Neural crest cell (in vitro differentiated cells): Measurements from ENCODE around the gene CDH10. TPM values are rescaled to one million over a fixed set of nuclear protein-coding genes. Genes with fewer than 3 reads are reported as not detected.

Experiments
- DNase-seq: peaks from one replicate; pipeline ENCODE4 v3.0.0; 2021; ENCODE audit warnings: low read depth, mixed read lengths, low spot score
- H3K27ac Mint-ChIP-seq: one replicate; pipeline ENCODE4 v1.8.0; 2021; ENCODE audit warnings: mild to moderate bottlenecking, mixed read lengths; ENCODE audit not compliant: unreplicated experiment
- H3K27me3 Mint-ChIP-seq: 2 replicates; pipeline ENCODE4 v1.8.0; 2021; ENCODE audit warnings: low read depth, mild to moderate bottlenecking, mixed read lengths
- H3K36me3 Mint-ChIP-seq: 2 replicates; pipeline ENCODE4 v1.8.0; 2021; ENCODE audit warnings: low read depth, mild to moderate bottlenecking, mixed read lengths
- H3K4me1 Mint-ChIP-seq: 2 replicates; pipeline ENCODE4 v1.8.0; 2021; ENCODE audit warnings: mixed read lengths
- H3K4me3 Mint-ChIP-seq: one replicate; pipeline ENCODE4 v1.8.0; 2021; ENCODE audit warnings: mild to moderate bottlenecking, mixed read lengths
- H3K9me3 Mint-ChIP-seq: 2 replicates; pipeline ENCODE4 v1.8.0; 2021; ENCODE audit warnings: mixed read lengths
- CTCF ChIP-seq: fragments of 200-600 bp; sonication (generic); conservative IDR thresholded peaks from 2 replicates; pipeline ENCODE4 v1.5.0; 2021; ENCODE audit warnings: antibody characterized with exemption, mild to moderate bottlenecking
- total RNA-seq: library from RNA; stranded (reverse); gene quantifications from 2 replicates; pipeline ENCODE4 v1.2.1, GENCODE V29; 2021

Gene CDH10
- total RNA-seq, 1 donor from 2014 or later = 4.8 TPM

DNA sequence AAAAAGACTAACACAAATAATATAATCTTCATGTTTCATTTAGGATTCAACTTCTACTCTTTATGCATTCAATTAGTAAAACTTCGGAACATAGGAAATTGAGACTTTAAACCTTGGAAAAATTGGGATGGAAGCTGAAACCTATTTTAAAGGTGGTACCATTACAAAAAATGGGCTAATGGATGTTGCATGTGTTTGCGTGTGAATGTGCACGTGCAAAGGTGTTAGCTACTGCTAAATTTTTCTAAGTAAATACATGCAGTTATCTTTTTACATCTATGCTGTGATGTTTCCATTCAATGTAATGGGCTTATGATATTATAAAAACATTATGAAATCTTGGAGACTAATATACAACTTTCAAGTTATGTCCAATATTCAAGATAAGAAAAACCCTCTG is 134.8 kb downstream of the CDH10 start:
- Mint-ChIP-seq H3K9me3 (no peaks in the 10 kb centered on the region), H3K4me3 (no peak overlapping the region), H3K27me3 (no peaks in the 10 kb centered on the region), H3K27ac (no peak overlapping the region), H3K4me1 (no peaks in the 10 kb centered on the region), H3K36me3 (no peaks in the 10 kb centered on the region)
- DNase-seq = no peak
- no peak for TF ChIP-seq CTCF

- H3K27me3 Mint-ChIP-seq = no peaks in the 10 kb centered on the region
- peak overlapping the region; percentile 35 for H3K27ac Mint-ChIP-seq
- no peaks in the 10 kb centered on the region for H3K4me1 Mint-ChIP-seq
- H3K9me3 Mint-ChIP-seq = no peaks in the 10 kb centered on the region
- DNase-seq = no peak
- TF ChIP-seq CTCF = no peak
- no peak overlapping the region for H3K4me3 Mint-ChIP-seq
- H3K36me3 Mint-ChIP-seq = no peaks in the 10 kb centered on the region
Observed at GRCh38 chr5:24505258-24505657, 139.5 kb downstream of the CDH10 start.

DNA sequence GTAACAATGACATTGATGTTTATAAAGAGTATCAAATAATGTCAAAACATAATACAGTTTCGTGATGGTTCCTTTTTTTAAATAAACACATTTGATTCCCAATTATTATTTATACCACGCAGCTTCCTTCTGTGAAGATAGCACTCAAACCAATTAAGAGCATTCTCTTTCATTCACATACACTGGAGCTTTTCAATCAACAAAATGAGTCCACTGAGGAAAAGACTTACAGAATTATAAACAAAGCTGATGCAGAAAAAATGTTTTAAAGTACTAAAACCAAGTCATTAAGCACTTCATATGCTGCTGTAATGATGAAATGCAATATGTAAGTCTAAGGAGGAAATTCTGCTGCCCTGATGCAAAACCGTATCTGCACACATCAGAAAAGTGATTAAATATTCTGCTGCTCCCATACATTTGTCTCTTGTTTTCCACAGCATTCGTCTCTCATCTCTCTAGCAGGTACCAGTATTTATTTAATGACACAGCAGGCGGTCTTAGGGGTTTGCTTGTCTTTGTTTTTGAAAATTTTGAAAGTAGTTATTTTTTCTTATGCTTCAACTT is 147.1 kb downstream of the CDH10 start:
- Mint-ChIP-seq H3K27me3 (no peaks in the 10 kb centered on the region), H3K9me3 (no peaks in the 10 kb centered on the region), H3K4me1 (peaks cover 4% of the 10 kb centered on the region), H3K27ac (no peak overlapping the region), H3K4me3 (no peak overlapping the region), H3K36me3 (no peaks in the 10 kb centered on the region)
- TF ChIP-seq CTCF = no peak
- DNase-seq = no peak

DNA sequence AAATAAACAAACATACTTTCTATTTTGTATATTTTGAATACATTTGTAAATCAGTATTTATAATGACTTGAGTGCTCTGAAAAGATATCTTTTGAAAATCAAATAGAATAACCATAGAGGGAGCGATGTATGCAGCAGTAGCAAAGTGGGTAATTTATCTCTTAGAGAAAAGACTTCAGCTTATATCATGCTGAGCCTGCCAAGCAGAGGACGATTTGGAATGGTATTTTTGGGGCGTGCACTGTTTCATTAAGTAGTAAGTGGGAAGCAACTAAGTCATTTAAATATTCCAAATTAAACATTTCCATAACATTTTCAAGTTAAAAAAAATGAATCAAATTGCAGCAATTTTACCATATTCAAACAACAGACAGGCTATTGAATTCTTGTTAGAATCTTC is 147.6 kb downstream of the CDH10 start:
- no peaks in the 10 kb centered on the region for H3K9me3 Mint-ChIP-seq
- no peaks in the 10 kb centered on the region for H3K27me3 Mint-ChIP-seq
- no peak for TF ChIP-seq CTCF
- DNase-seq = no peak
- peaks cover 4% of the 10 kb centered on the region for H3K4me1 Mint-ChIP-seq
- no peak overlapping the region for H3K4me3 Mint-ChIP-seq
- H3K27ac Mint-ChIP-seq = no peak overlapping the region
- H3K36me3 Mint-ChIP-seq = no peaks in the 10 kb centered on the region

DNA sequence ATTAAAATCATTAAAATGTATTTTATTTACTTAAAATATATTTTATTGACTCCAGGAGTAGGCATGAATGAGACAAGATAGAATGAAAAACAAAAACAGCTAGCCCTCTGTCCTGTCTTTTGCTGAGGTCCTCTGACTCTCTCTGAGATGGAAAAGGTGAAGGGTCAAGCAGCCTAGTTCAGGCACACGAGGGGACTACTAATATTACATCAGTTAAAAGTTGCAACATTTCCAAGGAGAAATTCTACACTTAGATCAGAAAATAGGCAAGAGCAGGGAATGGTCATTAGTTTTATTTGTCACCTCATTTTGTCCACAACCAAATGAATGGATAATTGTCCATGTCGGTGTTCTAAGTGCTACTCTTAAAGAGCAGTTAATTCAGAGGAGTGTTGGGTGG is 148.5 kb downstream of the CDH10 start:
- H3K36me3 Mint-ChIP-seq = no peaks in the 10 kb centered on the region
- no peaks in the 10 kb centered on the region for H3K27me3 Mint-ChIP-seq
- H3K9me3 Mint-ChIP-seq = no peaks in the 10 kb centered on the region
- peaks cover 4% of the 10 kb centered on the region for H3K4me1 Mint-ChIP-seq
- H3K27ac Mint-ChIP-seq = no peak overlapping the region
- no peak for TF ChIP-seq CTCF
- DNase-seq = no peak
- H3K4me3 Mint-ChIP-seq = no peak overlapping the region

DNA sequence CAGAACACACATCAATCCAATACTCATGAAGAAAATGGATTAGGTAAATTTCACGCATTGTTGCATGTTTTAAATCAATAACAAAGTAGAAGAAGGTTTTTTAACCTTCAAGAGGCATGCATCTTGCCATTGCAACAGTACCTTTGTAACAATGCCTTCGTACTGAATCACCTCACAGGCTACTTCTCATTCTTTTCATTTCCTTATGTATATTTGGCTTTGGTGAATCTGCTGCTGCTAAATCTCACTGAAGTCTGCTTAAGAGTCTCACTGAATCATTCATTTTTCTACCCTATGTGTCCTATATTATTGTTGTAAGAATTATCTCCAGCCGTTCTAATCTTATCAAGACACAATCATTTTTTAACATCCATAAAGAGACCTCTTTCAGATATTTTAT is 152.5 kb downstream of the CDH10 start:
- Mint-ChIP-seq H3K9me3 (no peaks in the 10 kb centered on the region), H3K27me3 (no peaks in the 10 kb centered on the region), H3K4me1 (peaks cover 4% of the 10 kb centered on the region), H3K27ac (no peak overlapping the region), H3K36me3 (no peaks in the 10 kb centered on the region), H3K4me3 (no peak overlapping the region)
- DNase-seq = no peak
- TF ChIP-seq CTCF = no peak
